K562 (cell line): ENCODE measurements around the gene ADGRA3. TPM values are rescaled to one million over a fixed set of nuclear protein-coding genes. Genes with fewer than 3 reads are reported as not detected.

ENCODE experiments used
- ATAC-seq: fragments of 200-7000 bp; cut with Tn5 transposase; 3 replicates; pipeline ENCODE4 v1.9.1; 2020; ENCODE audit warnings: moderate library complexity
- BruUV-seq: library from RNA; stranded (reverse); fragments of 400-500 nt; replicated peaks from 2 replicates; lab custom pipeline; 2021; lab: Mats Ljungman, UMichigan
- CTCF ChIA-PET: fragments of 300-600 bp; formaldehyde crosslinking; extraction: SDS; loops from one replicate; lab custom pipeline; 2021; ENCODE audit warnings: low intra/inter-chr PET ratio; lab: Yijun Ruan, JAX
- POLR2A ChIA-PET: fragments of 300-600, 350-650 bp; sonication (Branson Sonifier 250); formaldehyde crosslinking; extraction: SDS; loops from one replicate; lab custom pipeline; 2021; ENCODE audit warnings: antibody characterized with exemption, inconsistent platforms; lab: Yijun Ruan, JAX
- DNase-seq, 4 experiments: peaks; one replicate each; pipeline versions ENCODE4 v3.0.0 to v3.0.0-alpha.2; 2011 to 2018; ENCODE audit warnings: low spot score in 3 of 4, mixed read lengths in 3 of 4; ENCODE audit errors: extremely low read depth in 1 of 4
- FAIRE-seq: peaks from 2 replicates; lab custom pipeline; 2011; peaks lifted over from hg19 to GRCh38; lab: Jason Lieb, UNC
- H2AFZ ChIP-seq: 2 replicates; pipeline ENCODE4 v1.6.0; 2011; ENCODE audit warnings: low read depth, low read length, control low read depth, inconsistent platforms
- H3K27ac ChIP-seq: fragments of 200-600 bp; 3 replicates; pipeline ENCODE4 v1.8.0; 2011; ENCODE audit warnings: low read depth, mild to moderate bottlenecking, control low read depth, inconsistent platforms, low read length, moderate library complexity, mixed read lengths; ENCODE audit errors: extremely low read depth
- H3K27me3 ChIP-seq, 2 experiments: fragments of 300-600 bp in 1 of 2; 2 replicates in 1 of 2; 3 replicates in 1 of 2; pipeline versions ENCODE4 v1.6.0 to v1.8.0; 2011; ENCODE audit warnings: inconsistent platforms in 2 of 2, low read length in 2 of 2, mild to moderate bottlenecking in 1 of 2, mixed read lengths in 1 of 2, moderate library complexity in 1 of 2; ENCODE audit not compliant: control insufficient read depth in 2 of 2, insufficient read depth in 2 of 2
- H3K36me3 ChIP-seq: fragments of 300-600 bp; 3 replicates; pipeline ENCODE4 v1.8.0; 2011; ENCODE audit warnings: mild to moderate bottlenecking, low read length, inconsistent platforms; ENCODE audit not compliant: control insufficient read depth, insufficient read depth
- H3K4me1 ChIP-seq, 2 experiments: fragments of 200-600 bp in 1 of 2; replicated peaks in 1 of 2; 2 replicates in 1 of 2; 3 replicates in 1 of 2; pipeline versions ENCODE4 v1.5.1 to v1.8.0; 2011; ENCODE audit warnings: inconsistent platforms in 2 of 2, low read length in 2 of 2, mild to moderate bottlenecking in 1 of 2, mixed read lengths in 1 of 2, moderate library complexity in 1 of 2; ENCODE audit not compliant: control insufficient read depth in 2 of 2, insufficient read depth in 2 of 2
- H3K4me2 ChIP-seq: 2 replicates; pipeline ENCODE4 v1.6.1; 2011; ENCODE audit warnings: low read length, control low read depth, inconsistent platforms, mixed read lengths; ENCODE audit not compliant: insufficient read depth
- H3K4me3 ChIP-seq: fragments of 200-600 bp; sonication (generic), shearing (Covaris generic); 2 replicates; pipeline ENCODE4 v1.5.1; 2016; ENCODE audit warnings: control low read depth, inconsistent platforms
- H3K79me2 ChIP-seq: fragments of 200-600 bp; 3 replicates; pipeline ENCODE4 v1.8.0; 2011; ENCODE audit warnings: low read length, inconsistent platforms; ENCODE audit not compliant: control insufficient read depth, insufficient read depth
- H3K9ac ChIP-seq, 2 experiments: 2 replicates each; pipeline versions ENCODE4 v1.6.0 to v1.6.1; 2011; ENCODE audit warnings: low read depth in 2 of 2, low read length in 2 of 2, control low read depth in 1 of 2, inconsistent platforms in 1 of 2, mild to moderate bottlenecking in 1 of 2, mixed read lengths in 1 of 2; ENCODE audit not compliant: insufficient read depth in 1 of 2
- H3K9me1 ChIP-seq: one replicate; pipeline ENCODE4 v1.6.0; 2011; ENCODE audit warnings: inconsistent platforms, mild to moderate bottlenecking, low read length, moderate library complexity; ENCODE audit not compliant: control insufficient read depth, insufficient read depth
- H3K9me3 ChIP-seq: replicated peaks from 2 replicates; pipeline ENCODE4 v1.5.1; 2011; ENCODE audit warnings: low read depth, low read length, inconsistent platforms; ENCODE audit not compliant: control insufficient read depth, insufficient read depth
- H4K20me1 ChIP-seq: replicated peaks from 2 replicates; pipeline ENCODE4 v1.6.1; 2011; ENCODE audit warnings: low read length, inconsistent platforms, mixed read lengths; ENCODE audit not compliant: control insufficient read depth, insufficient read depth
- CBFB ChIP-seq: sonication (generic); formaldehyde crosslinking; IDR thresholded peaks from 2 replicates; pipeline ENCODE4 v1.4.0; 2020; ENCODE audit warnings: mild to moderate bottlenecking, missing genetic modification reagents
- EHMT2 ChIP-seq: fragments of 450-650 bp; IDR thresholded peaks from 2 replicates; pipeline ENCODE4 v1.6.1; 2018; ENCODE audit warnings: antibody characterized with exemption
- MEF2A ChIP-seq: IDR thresholded peaks from 2 replicates; pipeline ENCODE4 v1.6.1; 2011; ENCODE audit warnings: low read depth, mild to moderate bottlenecking, low read length, moderate library complexity; ENCODE audit not compliant: control insufficient read depth
- PURB ChIP-seq: sonication (generic); formaldehyde crosslinking; IDR thresholded peaks from 2 replicates; pipeline ENCODE4 v1.9.0; 2021; ENCODE audit warnings: low read depth, mild to moderate bottlenecking, missing genetic modification reagents
- TSC22D4 ChIP-seq: fragments of 450-650 bp; IDR thresholded peaks from 2 replicates; pipeline ENCODE4 v1.6.1; 2016; ENCODE audit warnings: missing genetic modification characterization, missing biosample characterization, control low read depth
- WGBS: fragments of 100-300 bp; shearing (Covaris generic); methylation state at CpG from one replicate; pipeline ENCODE4 v1.1.6; 2016; ENCODE audit warnings: low coverage, mixed read lengths; ENCODE audit not compliant: insufficient coverage; ENCODE audit errors: missing lambda C conversion rate; 5-methylcytosine and 5-hydroxymethylcytosine counted together
- in situ Hi-C: fragments of 300-500 bp; cut with MboI; formaldehyde crosslinking; loops from 4 replicates; pipeline ENCODE4 v1.15.0; 2018; ENCODE audit warnings: inconsistent platforms, mixed read lengths
- intact Hi-C: fragments of 100-400 bp; cut with micrococcal nuclease; formaldehyde crosslinking; loops from 2 replicates; pipeline ENCODE4 v1.14.2; 2022
- polyA plus RNA-seq, 8 experiments: library from polyadenylated mRNA; depleted of rRNA in 4 of 8; stranded (reverse) in 5 of 8; unstranded in 3 of 8; fragments of >200 nt; fragmentation: Nextera tagmentation in 2 of 8; fragmentation: Illumina TruSeq in 1 of 8; extraction: Ambion mirVana in 2 of 8; extraction: Trizol in 1 of 8; gene quantifications; 2 replicates each; pipeline versions ENCODE4 v1.2.1 to v1.2.3, GENCODE V29; 2011 to 2014; ENCODE audit warnings: inconsistent platforms in 1 of 8, missing spikeins in 1 of 8
- total RNA-seq, 7 experiments: library from RNA; depleted of rRNA in 6 of 7; stranded (reverse); fragments of >200 nt in 6 of 7; fragmentation: Illumina TruSeq in 2 of 7; extraction: Trizol in 2 of 7; gene quantifications; 2 replicates each; pipeline versions ENCODE4 v1.2.1 to v1.2.3, GENCODE V29; 2011 to 2021; ENCODE audit warnings: low replicate concordance in 1 of 7
- TF ChIP-seq, protein P1 (sequence below): sonication (generic); formaldehyde crosslinking; IDR thresholded peaks from 2 replicates; pipeline ENCODE4 v1.8.1; 2023; ENCODE audit warnings: mild to moderate bottlenecking, missing genetic modification reagents
- TF ChIP-seq, protein P2 (sequence below): fragments of 250-450 bp; sonication (Bioruptor Pico); IDR thresholded peaks from 2 replicates; pipeline ENCODE4 v1.5.1; 2021; ENCODE audit warnings: mild to moderate bottlenecking
- TF ChIP-seq, protein P3 (sequence below): fragments of 450-650 bp; formaldehyde crosslinking; IDR thresholded peaks from 2 replicates; pipeline ENCODE4 v1.4.0; 2022; ENCODE audit warnings: missing genetic modification characterization

Gene ADGRA3
- total and polyA plus RNA-seq, 9 of the 15 experiments (the other 6 are each of a cell fraction or from before 2014, with no cell fraction given) = 0.06 to 2.3 (median 0.27) TPM; not detected in 3

DNA sequence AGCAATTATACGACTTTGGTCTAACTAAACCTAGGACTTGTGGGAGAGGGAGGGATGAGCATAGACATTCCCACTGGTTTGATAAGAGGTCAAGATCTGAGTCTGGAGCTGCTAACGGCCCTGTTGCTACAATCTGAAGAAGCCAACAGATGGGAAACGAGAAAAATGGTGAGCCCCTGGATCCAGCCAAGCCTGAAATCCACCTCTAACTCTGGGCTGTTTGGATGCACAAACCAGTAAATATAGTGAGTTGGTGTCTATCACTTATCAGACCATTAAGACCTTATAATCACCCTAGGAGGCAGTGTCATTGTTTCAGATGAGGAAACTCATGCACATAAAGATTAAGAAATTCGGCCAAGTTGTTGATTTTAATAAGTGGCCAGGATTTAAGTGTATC lies 50.5 kb downstream of the ADGRA3 start:
- H4K20me1 ChIP-seq = no peaks in the 10 kb centered on the region
- no peak overlapping the region for H2AFZ ChIP-seq
- TF ChIP-seq TSC22D4 (no peak), PURB (CRISPR knock-in tag) (no peak), CBFB (CRISPR knock-in tag) (no peak), EHMT2 (no peak), MEF2A (no peak)
- TF ChIP-seq, protein P1, sequence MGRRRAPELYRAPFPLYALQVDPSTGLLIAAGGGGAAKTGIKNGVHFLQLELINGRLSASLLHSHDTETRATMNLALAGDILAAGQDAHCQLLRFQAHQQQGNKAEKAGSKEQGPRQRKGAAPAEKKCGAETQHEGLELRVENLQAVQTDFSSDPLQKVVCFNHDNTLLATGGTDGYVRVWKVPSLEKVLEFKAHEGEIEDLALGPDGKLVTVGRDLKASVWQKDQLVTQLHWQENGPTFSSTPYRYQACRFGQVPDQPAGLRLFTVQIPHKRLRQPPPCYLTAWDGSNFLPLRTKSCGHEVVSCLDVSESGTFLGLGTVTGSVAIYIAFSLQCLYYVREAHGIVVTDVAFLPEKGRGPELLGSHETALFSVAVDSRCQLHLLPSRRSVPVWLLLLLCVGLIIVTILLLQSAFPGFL = no peak
- TF ChIP-seq, protein P2, sequence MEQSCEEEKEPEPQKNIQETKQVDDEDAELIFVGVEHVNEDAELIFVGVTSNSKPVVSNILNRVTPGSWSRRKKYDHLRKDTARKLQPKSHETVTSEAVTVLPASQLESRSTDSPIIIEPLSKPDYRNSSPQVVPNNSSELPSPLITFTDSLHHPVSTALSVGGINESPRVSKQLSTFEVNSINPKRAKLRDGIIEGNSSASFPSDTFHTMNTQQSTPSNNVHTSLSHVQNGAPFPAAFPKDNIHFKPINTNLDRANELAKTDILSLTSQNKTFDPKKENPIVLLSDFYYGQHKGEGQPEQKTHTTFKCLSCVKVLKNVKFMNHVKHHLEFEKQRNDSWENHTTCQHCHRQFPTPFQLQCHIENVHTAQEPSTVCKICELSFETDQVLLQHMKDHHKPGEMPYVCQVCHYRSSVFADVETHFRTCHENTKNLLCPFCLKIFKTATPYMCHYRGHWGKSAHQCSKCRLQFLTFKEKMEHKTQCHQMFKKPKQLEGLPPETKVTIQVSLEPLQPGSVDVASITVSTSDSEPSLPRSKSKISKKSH (CRISPR knock-in tag) = no peak
- TF ChIP-seq, protein P3, sequence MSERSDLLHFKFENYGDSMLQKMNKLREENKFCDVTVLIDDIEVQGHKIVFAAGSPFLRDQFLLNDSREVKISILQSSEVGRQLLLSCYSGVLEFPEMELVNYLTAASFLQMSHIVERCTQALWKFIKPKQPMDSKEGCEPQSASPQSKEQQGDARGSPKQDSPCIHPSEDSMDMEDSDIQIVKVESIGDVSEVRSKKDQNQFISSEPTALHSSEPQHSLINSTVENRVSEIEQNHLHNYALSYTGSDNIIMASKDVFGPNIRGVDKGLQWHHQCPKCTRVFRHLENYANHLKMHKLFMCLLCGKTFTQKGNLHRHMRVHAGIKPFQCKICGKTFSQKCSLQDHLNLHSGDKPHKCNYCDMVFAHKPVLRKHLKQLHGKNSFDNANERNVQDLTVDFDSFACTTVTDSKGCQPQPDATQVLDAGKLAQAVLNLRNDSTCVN (CRISPR knock-in tag) = no peak
- no peaks in the 10 kb centered on the region for H3K79me2 ChIP-seq
- no peak for DNase-seq
- WGBS = 1% methylated on average over 4 of the region's 4 CpGs
- H3K9ac ChIP-seq = no peak overlapping the region
- no peaks in the 10 kb centered on the region for H3K4me1 ChIP-seq
- H3K4me2 ChIP-seq = no peak overlapping the region
- no peaks in the 10 kb centered on the region for H3K9me1 ChIP-seq
- CTCF ChIA-PET = no interaction called here
- no peaks in the 10 kb centered on the region for H3K36me3 ChIP-seq
- ATAC-seq = no peak
- intact Hi-C loops (no loop called here), in situ Hi-C loops (no loop called here)
- POLR2A ChIA-PET = no interaction called here
- no peaks in the 10 kb centered on the region for H3K9me3 ChIP-seq
- H3K27ac ChIP-seq = no peak overlapping the region
- no peak for FAIRE-seq
- H3K4me3 ChIP-seq = no peak overlapping the region
- H3K27me3 ChIP-seq = no peaks in the 10 kb centered on the region
- no TSS peak for BruUV-seq
